ENCODE measurements around the gene HOXA9. TPM values are rescaled to one million over a fixed set of nuclear protein-coding genes. Genes with fewer than 3 reads are reported as not detected.

HOXA9 gene
- polyA plus RNA-seq, 1 of the 3 experiments (the other 2 are of a cell fraction) = not detected

DNA sequence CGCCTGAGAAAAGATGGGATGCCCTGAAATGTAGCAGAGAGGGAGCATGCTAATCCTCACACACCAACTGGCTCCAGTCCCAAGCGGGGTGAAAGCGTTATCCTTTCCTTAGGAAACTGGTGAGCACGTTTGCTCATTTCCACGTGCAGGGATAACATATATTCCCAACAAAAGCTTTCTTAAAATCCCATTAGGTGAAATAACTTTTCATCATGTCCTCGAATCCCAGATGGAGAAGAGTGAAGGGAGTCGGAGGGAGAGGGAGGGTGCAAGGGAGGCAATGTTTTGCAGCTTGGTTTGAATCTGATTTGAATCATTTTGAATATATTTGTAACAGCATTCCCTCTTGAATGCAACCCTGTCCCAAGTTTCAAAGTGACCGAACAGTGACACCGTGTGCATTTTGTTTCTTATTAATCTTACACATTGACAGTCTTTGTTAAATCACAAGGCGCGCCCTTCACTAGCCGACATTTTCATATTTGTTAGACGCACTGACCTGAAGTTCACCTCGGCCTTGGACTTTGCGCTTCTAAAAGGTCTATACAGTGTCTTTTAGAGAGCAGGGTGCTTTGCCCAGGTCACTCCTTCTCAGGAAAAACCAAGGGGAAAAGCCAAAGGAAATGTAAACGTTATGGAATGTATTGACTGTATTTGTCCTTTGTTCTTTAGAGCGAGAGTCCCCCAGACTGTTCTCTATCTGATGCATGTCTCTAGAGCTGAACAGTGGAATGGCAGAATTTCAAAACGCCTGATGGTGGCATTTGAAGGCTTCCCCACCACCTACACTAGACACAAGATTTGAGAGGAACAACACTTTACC lies 31.7 kb downstream of the HOXA9 start:
- DNase-seq = no peak
- 13% methylated on average over 18 of the region's 18 CpGs for WGBS (ENCODE audit: low lambda C conversion rate)
- Histone ChIP-seq H4K20me1 (ENCODE audit: insufficient read depth) (no peaks in the 10 kb centered on the region), H3K27ac (ENCODE audit: low read depth in 2 of 2, low read length in 1 of 2) (no peak overlapping the region), H3K27me3 (ENCODE audit: insufficient read depth) (peaks cover 94% of the 10 kb centered on the region), H3K4me1 (ENCODE audit: control insufficient read depth in 1 of 2, insufficient read depth in 2 of 2, low read depth in 1 of 2, low read length in 1 of 2) (peaks cover 0 to 4% of the 10 kb centered on the region in 2 experiments; a peak in 1 of 4 replicates), H3K9ac (no peak overlapping the region), H3F3A (replicated peaks; ENCODE audit: insufficient read depth) (no peaks in the 10 kb centered on the region), H3K36me3 (replicated peaks in 1 of 2; ENCODE audit: control insufficient read depth in 1 of 2, insufficient read depth in 2 of 2, low read length in 1 of 2) (no peaks in the 10 kb centered on the region), H2AFZ (ENCODE audit: low read depth) (no peak overlapping the region), H3K9me3 (no peaks in the 10 kb centered on the region), H3K79me2 (ENCODE audit: insufficient read depth) (no peaks in the 10 kb centered on the region), H3K4me2 (no peak overlapping the region), H3K4me3 (ENCODE audit: low read depth in 2 of 2, low read length in 1 of 2) (no peak overlapping the region), H3K9me2 (no peaks in the 10 kb centered on the region)
- ChIA-PET POLR2A (no interaction called here), CTCF (interaction anchor here (0.6 to 5.8 kb wide), 5 partner anchors 10 to 446 kb away, joined by 3 to 36 read pairs (median 3); partner anchors contain the start of gene HOXA5)
- no peak for TF ChIP-seq NRF1 (IDR thresholded peaks at IDR 0.05; ENCODE audit: low read depth, low read length)

DNA sequence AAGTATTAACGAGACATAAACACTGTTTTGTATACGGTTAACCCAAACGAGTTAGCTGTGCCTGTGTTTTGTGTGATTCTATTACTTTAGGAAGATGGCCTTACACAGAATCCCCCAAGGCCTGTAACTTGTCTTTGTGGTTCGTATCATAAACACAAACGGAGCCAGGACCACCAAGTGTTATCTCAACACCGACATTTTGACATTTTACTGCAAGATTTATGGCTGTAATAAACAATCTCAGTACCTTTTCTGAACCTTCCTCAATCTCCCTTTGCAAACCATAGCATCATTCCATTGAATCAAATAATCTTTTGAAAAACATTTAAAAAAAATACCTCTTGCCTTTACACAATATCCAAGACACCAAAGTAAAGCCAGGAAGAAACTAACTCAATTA lies 32.4 kb downstream of the HOXA9 start:
- no peaks in the 10 kb centered on the region for H3K9me2 ChIP-seq
- no peaks in the 10 kb centered on the region for H3K9me3 ChIP-seq
- no peaks in the 10 kb centered on the region for H3K36me3 ChIP-seq (replicated peaks in 1 of 2; ENCODE audit: control insufficient read depth in 1 of 2, insufficient read depth in 2 of 2, low read length in 1 of 2)
- no peaks in the 10 kb centered on the region for H3K79me2 ChIP-seq (ENCODE audit: insufficient read depth)
- H2AFZ ChIP-seq (ENCODE audit: low read depth) = no peak overlapping the region
- H3K4me3 ChIP-seq (ENCODE audit: low read depth in 2 of 2, low read length in 1 of 2) = no peak overlapping the region
- 10% methylated on average over 6 of the region's 6 CpGs for WGBS (ENCODE audit: low lambda C conversion rate)
- POLR2A ChIA-PET = no interaction called here
- H3F3A ChIP-seq (replicated peaks; ENCODE audit: insufficient read depth) = no peaks in the 10 kb centered on the region
- no peak for DNase-seq
- H3K9ac ChIP-seq = no peak overlapping the region
- TF ChIP-seq PBX3 (IDR thresholded peaks at IDR 0.05) (no peak), GATA2 (CRISPR knock-in tag; IDR thresholded peaks at IDR 0.05) (no peak), USF2 (IDR thresholded peaks at IDR 0.05; ENCODE audit: borderline replicate concordance, low read depth, low read length) (no peak), CHD2 (IDR thresholded peaks at IDR 0.05; ENCODE audit: low read length, partially characterized antibody) (no peak), GABPA (IDR thresholded peaks at IDR 0.05; ENCODE audit: low read depth) (no peak), MEF2A (IDR thresholded peaks at IDR 0.05; ENCODE audit: borderline replicate concordance, low read depth) (no peak), NRF1 (IDR thresholded peaks at IDR 0.05; ENCODE audit: low read depth, low read length) (no peak), RCOR1 (IDR thresholded peaks at IDR 0.05; ENCODE audit: low read length) (no peak)
- peaks cover 0 to 4% of the 10 kb centered on the region in 2 experiments; a peak in 1 of 4 replicates for H3K4me1 ChIP-seq (ENCODE audit: control insufficient read depth in 1 of 2, insufficient read depth in 2 of 2, low read depth in 1 of 2, low read length in 1 of 2)
- H3K27me3 ChIP-seq (ENCODE audit: insufficient read depth) = peaks cover 92% of the 10 kb centered on the region
- no peak overlapping the region for H3K4me2 ChIP-seq
- no peak overlapping the region for H3K27ac ChIP-seq (ENCODE audit: low read depth in 2 of 2, low read length in 1 of 2)
- CTCF ChIA-PET = interaction anchor here (0.6 to 5.8 kb wide), 4 partner anchors 11 to 446 kb away, joined by 3 to 36 read pairs (median 4); partner anchors contain the start of gene HOXA5
- H4K20me1 ChIP-seq (ENCODE audit: insufficient read depth) = no peaks in the 10 kb centered on the region
